WTC11 (cell line): Measurements from ENCODE around the gene WWOX. TPM values are rescaled to one million over a fixed set of nuclear protein-coding genes. Genes with fewer than 3 reads are reported as not detected.

Source experiments
- ATAC-seq: fragments of 200-7000 bp; cut with Tn5 transposase; 2 replicates; pipeline ENCODE4 v1.10.0; 2021; ENCODE audit warnings: mild to moderate bottlenecking, moderate library complexity
- CTCF ChIA-PET: fragments of 300-600 bp; sonication (Branson Sonifier 250); formaldehyde crosslinking; loops from one replicate; lab custom pipeline; 2021; ENCODE audit warnings: antibody characterized with exemption; lab: Charles Lee
- POLR2A ChIA-PET: fragments of 350-600 bp; sonication (Branson Sonifier 250); formaldehyde crosslinking; loops from one replicate; lab custom pipeline; 2021; ENCODE audit warnings: antibody characterized with exemption; lab: Charles Lee
- DNase-seq: peaks from one replicate; pipeline ENCODE4 v3.0.0; 2021; ENCODE audit warnings: low spot score
- H3K27ac Mint-ChIP-seq: 2 replicates; pipeline ENCODE4 v1.8.0; 2021; ENCODE audit warnings: mixed read lengths
- H3K27me3 Mint-ChIP-seq: 2 replicates; pipeline ENCODE4 v1.8.0; 2021; ENCODE audit warnings: low read depth, mild to moderate bottlenecking, moderate library complexity, mixed read lengths
- H3K36me3 Mint-ChIP-seq: 2 replicates; pipeline ENCODE4 v1.8.0; 2021; ENCODE audit warnings: mixed read lengths
- H3K4me1 Mint-ChIP-seq: 2 replicates; pipeline ENCODE4 v1.8.0; 2022; ENCODE audit warnings: mixed read lengths
- H3K4me3 Mint-ChIP-seq: 2 replicates; pipeline ENCODE4 v1.8.0; 2021; ENCODE audit warnings: mild to moderate bottlenecking, moderate library complexity, mixed read lengths
- H3K9me3 Mint-ChIP-seq: 2 replicates; pipeline ENCODE4 v1.8.0; 2021; ENCODE audit warnings: mixed read lengths
- CBFB ChIP-seq: sonication (generic); formaldehyde crosslinking; IDR thresholded peaks from 2 replicates; pipeline ENCODE4 v1.8.1; 2022; ENCODE audit warnings: mild to moderate bottlenecking, low read depth, missing genetic modification reagents
- CDX4 ChIP-seq: fragments of 250-450 bp; sonication (Bioruptor Pico); IDR thresholded peaks from 2 replicates; pipeline ENCODE4 v1.9.0; 2021; ENCODE audit warnings: moderate library complexity, mild to moderate bottlenecking, inconsistent platforms, borderline replicate concordance
- CREB1 ChIP-seq: sonication (generic); formaldehyde crosslinking; IDR thresholded peaks from 2 replicates; pipeline ENCODE4 v1.8.0; 2023; ENCODE audit warnings: mild to moderate bottlenecking, missing genetic modification reagents
- E2F4 ChIP-seq: sonication (generic); formaldehyde crosslinking; IDR thresholded peaks from 2 replicates; pipeline ENCODE4 v1.8.1; 2022; ENCODE audit warnings: low read depth, mild to moderate bottlenecking, moderate library complexity, missing genetic modification reagents, borderline replicate concordance
- E2F5 ChIP-seq: sonication (generic); formaldehyde crosslinking; IDR thresholded peaks from 2 replicates; pipeline ENCODE4 v1.8.1; 2022; ENCODE audit warnings: mild to moderate bottlenecking, moderate library complexity, missing genetic modification reagents
- EMX1 ChIP-seq: fragments of 250-450 bp; sonication (Bioruptor Pico); IDR thresholded peaks from 2 replicates; pipeline ENCODE4 v1.8.0; 2021; ENCODE audit warnings: mild to moderate bottlenecking
- ETV6 ChIP-seq: sonication (generic); formaldehyde crosslinking; IDR thresholded peaks from 2 replicates; pipeline ENCODE4 v1.8.1; 2022; ENCODE audit warnings: mild to moderate bottlenecking, missing genetic modification reagents
- FOXJ3 ChIP-seq: sonication (generic); formaldehyde crosslinking; IDR thresholded peaks from 2 replicates; pipeline ENCODE4 v1.9.0; 2021; ENCODE audit warnings: missing genetic modification reagents, mild to moderate bottlenecking, borderline replicate concordance
- FOXP4 ChIP-seq: sonication (generic); formaldehyde crosslinking; IDR thresholded peaks from 2 replicates; pipeline ENCODE4 v1.8.0; 2022; ENCODE audit warnings: mild to moderate bottlenecking, missing genetic modification reagents
- GABPB1 ChIP-seq: sonication (generic); formaldehyde crosslinking; IDR thresholded peaks from 2 replicates; pipeline ENCODE4 v1.8.1; 2023; ENCODE audit warnings: mild to moderate bottlenecking, missing genetic modification reagents
- NFATC4 ChIP-seq: fragments of 250-450 bp; sonication (Bioruptor Pico); IDR thresholded peaks from 2 replicates; pipeline ENCODE4 v1.9.0; 2021; ENCODE audit warnings: mild to moderate bottlenecking
- NFE2L1 ChIP-seq: sonication (generic); formaldehyde crosslinking; IDR thresholded peaks from 2 replicates; pipeline ENCODE4 v1.8.1; 2023; ENCODE audit warnings: missing genetic modification reagents
- NFYB ChIP-seq: sonication (generic); formaldehyde crosslinking; conservative IDR thresholded peaks from 2 replicates; pipeline ENCODE4 v1.8.0; 2022; ENCODE audit warnings: low read depth, missing genetic modification reagents
- NR2C2 ChIP-seq: sonication (generic); formaldehyde crosslinking; IDR thresholded peaks from 2 replicates; pipeline ENCODE4 v1.8.0; 2022; ENCODE audit warnings: mild to moderate bottlenecking, missing genetic modification reagents
- NR3C1 ChIP-seq: sonication (generic); formaldehyde crosslinking; conservative IDR thresholded peaks from 2 replicates; pipeline ENCODE4 v1.8.1; 2023; ENCODE audit warnings: low read depth, mild to moderate bottlenecking, missing genetic modification reagents
- SMAD4 ChIP-seq: sonication (generic); formaldehyde crosslinking; IDR thresholded peaks from 2 replicates; pipeline ENCODE4 v1.8.0; 2022; ENCODE audit warnings: mild to moderate bottlenecking, missing genetic modification reagents
- SOX15 ChIP-seq: fragments of 250-450 bp; sonication (Bioruptor Pico); IDR thresholded peaks from 2 replicates; pipeline ENCODE4 v1.9.0; 2021; ENCODE audit warnings: mild to moderate bottlenecking
- USF1 ChIP-seq: sonication (generic); formaldehyde crosslinking; IDR thresholded peaks from 2 replicates; pipeline ENCODE4 v1.8.0; 2022; ENCODE audit warnings: mild to moderate bottlenecking, missing genetic modification reagents
- ZNF138 ChIP-seq: sonication (generic); formaldehyde crosslinking; conservative IDR thresholded peaks from 2 replicates; pipeline ENCODE4 v1.8.1; 2022; ENCODE audit warnings: mild to moderate bottlenecking, moderate library complexity, missing genetic modification reagents
- ZNF232 ChIP-seq: sonication (generic); formaldehyde crosslinking; IDR thresholded peaks from 2 replicates; pipeline ENCODE4 v1.8.0; 2022; ENCODE audit warnings: mild to moderate bottlenecking, missing genetic modification reagents
- ZNF317 ChIP-seq: sonication (generic); formaldehyde crosslinking; IDR thresholded peaks from 2 replicates; pipeline ENCODE4 v1.8.1; 2023; ENCODE audit warnings: low read depth, mild to moderate bottlenecking, moderate library complexity, missing genetic modification reagents, borderline replicate concordance
- ZNF512 ChIP-seq: sonication (generic); formaldehyde crosslinking; IDR thresholded peaks from 2 replicates; pipeline ENCODE4 v1.8.1; 2022; ENCODE audit warnings: missing genetic modification reagents, borderline replicate concordance
- total RNA-seq: library from RNA; stranded (reverse); gene quantifications from 3 replicates; pipeline ENCODE4 v1.2.3, GENCODE V29; 2021
- TF ChIP-seq, protein P1 (sequence below): sonication (generic); formaldehyde crosslinking; IDR thresholded peaks from 2 replicates; pipeline ENCODE4 v1.8.0; 2022; ENCODE audit warnings: mild to moderate bottlenecking, missing genetic modification reagents
- TF ChIP-seq, protein P2 (sequence below): fragments of 200-600 bp; IDR thresholded peaks from 2 replicates; pipeline ENCODE4 v1.8.0; 2022; ENCODE audit warnings: antibody characterized with exemption
- TF ChIP-seq, protein P3 (sequence below): sonication (generic); formaldehyde crosslinking; conservative IDR thresholded peaks from 2 replicates; pipeline ENCODE4 v1.8.1; 2022; ENCODE audit warnings: mild to moderate bottlenecking, missing genetic modification reagents

WWOX gene
- total RNA-seq, 1 experiment from 2014 or later = 15.7 TPM

GRCh38 chr16:78288888-78289287 lies 189.4 kb downstream of the WWOX start:
- no peak overlapping the region for H3K27ac Mint-ChIP-seq
- POLR2A ChIA-PET = no interaction called here
- H3K27me3 Mint-ChIP-seq = no peaks in the 10 kb centered on the region
- CTCF ChIA-PET = no interaction called here
- H3K4me1 Mint-ChIP-seq = peaks cover 45% of the 10 kb centered on the region
- no peak for ATAC-seq
- H3K4me3 Mint-ChIP-seq = no peak overlapping the region
- no peak for DNase-seq
- H3K36me3 Mint-ChIP-seq = no peaks in the 10 kb centered on the region
- TF ChIP-seq, protein P1, sequence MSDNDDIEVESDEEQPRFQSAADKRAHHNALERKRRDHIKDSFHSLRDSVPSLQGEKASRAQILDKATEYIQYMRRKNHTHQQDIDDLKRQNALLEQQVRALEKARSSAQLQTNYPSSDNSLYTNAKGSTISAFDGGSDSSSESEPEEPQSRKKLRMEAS = no peak
- TF ChIP-seq E2F5 (CRISPR knock-in tag) = no peak
- TF ChIP-seq E2F4 (CRISPR knock-in tag) = no peak
- TF ChIP-seq, protein P2, sequence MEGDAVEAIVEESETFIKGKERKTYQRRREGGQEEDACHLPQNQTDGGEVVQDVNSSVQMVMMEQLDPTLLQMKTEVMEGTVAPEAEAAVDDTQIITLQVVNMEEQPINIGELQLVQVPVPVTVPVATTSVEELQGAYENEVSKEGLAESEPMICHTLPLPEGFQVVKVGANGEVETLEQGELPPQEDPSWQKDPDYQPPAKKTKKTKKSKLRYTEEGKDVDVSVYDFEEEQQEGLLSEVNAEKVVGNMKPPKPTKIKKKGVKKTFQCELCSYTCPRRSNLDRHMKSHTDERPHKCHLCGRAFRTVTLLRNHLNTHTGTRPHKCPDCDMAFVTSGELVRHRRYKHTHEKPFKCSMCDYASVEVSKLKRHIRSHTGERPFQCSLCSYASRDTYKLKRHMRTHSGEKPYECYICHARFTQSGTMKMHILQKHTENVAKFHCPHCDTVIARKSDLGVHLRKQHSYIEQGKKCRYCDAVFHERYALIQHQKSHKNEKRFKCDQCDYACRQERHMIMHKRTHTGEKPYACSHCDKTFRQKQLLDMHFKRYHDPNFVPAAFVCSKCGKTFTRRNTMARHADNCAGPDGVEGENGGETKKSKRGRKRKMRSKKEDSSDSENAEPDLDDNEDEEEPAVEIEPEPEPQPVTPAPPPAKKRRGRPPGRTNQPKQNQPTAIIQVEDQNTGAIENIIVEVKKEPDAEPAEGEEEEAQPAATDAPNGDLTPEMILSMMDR = no peak
- no peak for TF ChIP-seq USF1
- TF ChIP-seq, protein P3, sequence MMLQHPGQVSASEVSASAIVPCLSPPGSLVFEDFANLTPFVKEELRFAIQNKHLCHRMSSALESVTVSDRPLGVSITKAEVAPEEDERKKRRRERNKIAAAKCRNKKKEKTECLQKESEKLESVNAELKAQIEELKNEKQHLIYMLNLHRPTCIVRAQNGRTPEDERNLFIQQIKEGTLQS = no peak
- H3K9me3 Mint-ChIP-seq = no peaks in the 10 kb centered on the region

DNA sequence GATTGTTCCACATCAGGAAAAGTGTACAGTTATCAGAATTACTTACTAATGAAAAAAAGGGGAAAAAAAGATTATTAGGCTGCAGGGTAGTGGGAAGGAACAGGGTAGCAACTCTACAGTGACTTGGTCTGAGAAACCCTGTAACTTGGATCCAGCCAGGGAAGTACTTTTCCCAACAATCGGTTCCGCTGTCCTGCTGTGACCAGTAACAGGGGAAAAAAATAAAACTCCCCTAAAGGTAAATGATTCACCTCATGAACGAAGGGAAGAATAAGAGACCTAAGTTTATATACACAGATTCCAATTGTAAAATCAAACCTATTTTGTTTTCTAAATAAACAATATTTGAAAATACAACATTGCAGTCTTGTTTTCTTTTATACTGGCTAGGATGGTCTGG lies 189.9 kb downstream of the WWOX start:
- Mint-ChIP-seq H3K9me3 (peaks cover 1% of the 10 kb centered on the region), H3K27ac (no peak overlapping the region), H3K4me1 (peaks cover 45% of the 10 kb centered on the region), H3K36me3 (no peaks in the 10 kb centered on the region), H3K27me3 (no peaks in the 10 kb centered on the region), H3K4me3 (no peak overlapping the region)
- POLR2A ChIA-PET = no interaction called here
- peak; percentile 65 for ATAC-seq
- CTCF ChIA-PET = no interaction called here
- DNase-seq = no peak
- TF ChIP-seq CREB1 (CRISPR knock-in tag) (no peak), NR3C1 (CRISPR knock-in tag) (no peak), FOXP4 (CRISPR knock-in tag) (no peak), SOX15 (CRISPR knock-in tag) (no peak), ZNF512 (no peak), CDX4 (CRISPR knock-in tag) (no peak), EMX1 (CRISPR knock-in tag) (no peak), NFE2L1 (no peak), ZNF138 (CRISPR knock-in tag) (no peak), GABPB1 (CRISPR knock-in tag) (no peak), ZNF317 (no peak), SMAD4 (CRISPR knock-in tag) (no peak), FOXJ3 (CRISPR knock-in tag) (no peak), ETV6 (CRISPR knock-in tag) (no peak), ZNF232 (CRISPR knock-in tag) (no peak), CBFB (CRISPR knock-in tag) (no peak), NR2C2 (CRISPR knock-in tag) (no peak), NFYB (no peak), NFATC4 (CRISPR knock-in tag) (no peak)
